Endodermal cell (in vitro differentiated cells): ENCODE data around the gene ESRRA. TPM values are rescaled to one million over a fixed set of nuclear protein-coding genes. Genes with fewer than 3 reads are reported as not detected.

Source experiments
- DNase-seq: peaks from one replicate; pipeline ENCODE4 v3.0.0-alpha.2; 2017
- H3K27ac ChIP-seq: 2 replicates; pipeline ENCODE4 v1.5.1; 2013; ENCODE audit warnings: mild to moderate bottlenecking, low read depth, low read length, moderate library complexity
- H3K27me3 ChIP-seq: 2 replicates; pipeline ENCODE4 v1.6.1; 2013; ENCODE audit warnings: mild to moderate bottlenecking, low read length, moderate library complexity; ENCODE audit not compliant: insufficient read depth, control insufficient read depth, poor library complexity, severe bottlenecking
- H3K36me3 ChIP-seq: 2 replicates; pipeline ENCODE4 v1.7.0; 2013; ENCODE audit warnings: mild to moderate bottlenecking, low read length, moderate library complexity; ENCODE audit not compliant: control insufficient read depth, insufficient read depth
- H3K4me1 ChIP-seq: one replicate; pipeline ENCODE4 v1.7.0; 2013; ENCODE audit warnings: low read length; ENCODE audit not compliant: control insufficient read depth, insufficient read depth
- H3K4me3 ChIP-seq: 2 replicates; pipeline ENCODE4 v1.5.1; 2013; ENCODE audit warnings: mild to moderate bottlenecking, low read length, moderate library complexity
- H3K9ac ChIP-seq: 2 replicates; pipeline ENCODE4 v1.6.1; 2013; ENCODE audit warnings: mild to moderate bottlenecking, low read length, moderate library complexity; ENCODE audit not compliant: poor library complexity, severe bottlenecking; ENCODE audit errors: extremely low read depth
- H3K9me3 ChIP-seq: 2 replicates; pipeline ENCODE4 v1.6.1; 2013; ENCODE audit warnings: mild to moderate bottlenecking, low read length, moderate library complexity; ENCODE audit not compliant: control insufficient read depth
- H3K27ac Mint-ChIP-seq: 2 replicates; pipeline ENCODE4 v1.8.0; 2020; ENCODE audit warnings: mixed read lengths
- H3K27me3 Mint-ChIP-seq: 2 replicates; pipeline ENCODE4 v1.8.0; 2021; ENCODE audit warnings: mild to moderate bottlenecking, mixed read lengths; ENCODE audit not compliant: insufficient read depth
- H3K36me3 Mint-ChIP-seq: 2 replicates; pipeline ENCODE4 v1.8.0; 2020; ENCODE audit warnings: low read depth, mixed read lengths
- H3K4me1 Mint-ChIP-seq: 2 replicates; pipeline ENCODE4 v1.8.0; 2020; ENCODE audit warnings: mixed read lengths
- H3K4me3 Mint-ChIP-seq: 2 replicates; pipeline ENCODE4 v1.8.0; 2020; ENCODE audit warnings: mild to moderate bottlenecking, moderate library complexity, mixed read lengths
- H3K9me3 Mint-ChIP-seq: 2 replicates; pipeline ENCODE4 v1.8.0; 2020; ENCODE audit warnings: mild to moderate bottlenecking, mixed read lengths
- WGBS, 2 experiments: methylation state at CpG; one replicate each; pipeline versions ENCODE4 v1.1.5 to v1.1.7; 2013; ENCODE audit warnings: missing lambda C conversion rate in 2 of 2, mixed read lengths in 1 of 2; ENCODE audit not compliant: insufficient coverage in 1 of 2, insufficient read length in 1 of 2; 5-methylcytosine and 5-hydroxymethylcytosine counted together
- total RNA-seq, 2 donors: library from RNA; stranded (reverse); fragmentation: NEBNext Ultra II Directional in 1 of 2; extraction: Animal tissue kit (Norgen Biotek cat#: 25700) in 1 of 2; gene quantifications; 2 replicates in 1 of 2; 3 replicates in 1 of 2; pipeline ENCODE4 v1.2.1, GENCODE V29; 2021
- TF ChIP-seq, protein P1 (sequence below): fragments of 200-600 bp; sonication (generic); conservative IDR thresholded peaks from 2 replicates; pipeline ENCODE4 v1.5.0; 2021; ENCODE audit warnings: antibody characterized with exemption, mild to moderate bottlenecking

ESRRA gene
- total RNA-seq, 2 donors from 2014 or later = 22.8 to 34.5 TPM

DNA sequence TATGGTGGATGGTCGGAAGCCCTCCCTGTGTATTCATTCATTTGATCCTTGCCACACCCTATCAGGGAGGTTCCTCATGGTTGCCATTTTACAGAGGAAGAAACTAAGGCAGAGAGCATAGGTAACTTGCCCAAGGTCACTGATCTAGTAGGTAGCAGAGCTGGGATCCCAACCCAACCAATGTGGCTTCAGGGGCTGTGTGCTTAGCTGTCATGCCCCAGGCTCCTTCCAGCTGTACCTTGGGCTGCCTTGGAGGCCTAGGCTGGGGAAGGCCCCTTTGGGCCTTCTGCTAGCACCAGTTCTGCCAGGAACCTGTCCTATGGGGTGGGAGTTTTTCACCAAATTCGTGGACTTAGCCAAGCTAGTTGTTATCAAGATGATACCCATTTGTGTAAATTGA is 29.5 kb upstream of the ESRRA start:
- Histone ChIP-seq H3K36me3 (peaks cover 9% of the 10 kb centered on the region), H3K9ac (no peak overlapping the region), H3K4me1 (no peaks in the 10 kb centered on the region), H3K27me3 (no peaks in the 10 kb centered on the region), H3K9me3 (no peaks in the 10 kb centered on the region), H3K27ac (no peak overlapping the region), H3K4me3 (no peak overlapping the region)
- no peaks in the 10 kb centered on the region for H3K27me3 Mint-ChIP-seq
- peaks cover 3% of the 10 kb centered on the region for H3K4me1 Mint-ChIP-seq
- H3K36me3 Mint-ChIP-seq = peaks cover 19% of the 10 kb centered on the region
- 95 to 100% methylated on average over 1 to 2 of the region's 2 CpGs for WGBS, 2 experiments
- no peak for DNase-seq
- TF ChIP-seq, protein P1, sequence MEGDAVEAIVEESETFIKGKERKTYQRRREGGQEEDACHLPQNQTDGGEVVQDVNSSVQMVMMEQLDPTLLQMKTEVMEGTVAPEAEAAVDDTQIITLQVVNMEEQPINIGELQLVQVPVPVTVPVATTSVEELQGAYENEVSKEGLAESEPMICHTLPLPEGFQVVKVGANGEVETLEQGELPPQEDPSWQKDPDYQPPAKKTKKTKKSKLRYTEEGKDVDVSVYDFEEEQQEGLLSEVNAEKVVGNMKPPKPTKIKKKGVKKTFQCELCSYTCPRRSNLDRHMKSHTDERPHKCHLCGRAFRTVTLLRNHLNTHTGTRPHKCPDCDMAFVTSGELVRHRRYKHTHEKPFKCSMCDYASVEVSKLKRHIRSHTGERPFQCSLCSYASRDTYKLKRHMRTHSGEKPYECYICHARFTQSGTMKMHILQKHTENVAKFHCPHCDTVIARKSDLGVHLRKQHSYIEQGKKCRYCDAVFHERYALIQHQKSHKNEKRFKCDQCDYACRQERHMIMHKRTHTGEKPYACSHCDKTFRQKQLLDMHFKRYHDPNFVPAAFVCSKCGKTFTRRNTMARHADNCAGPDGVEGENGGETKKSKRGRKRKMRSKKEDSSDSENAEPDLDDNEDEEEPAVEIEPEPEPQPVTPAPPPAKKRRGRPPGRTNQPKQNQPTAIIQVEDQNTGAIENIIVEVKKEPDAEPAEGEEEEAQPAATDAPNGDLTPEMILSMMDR = no peak
- no peak overlapping the region for H3K4me3 Mint-ChIP-seq
- H3K27ac Mint-ChIP-seq = no peak overlapping the region
- no peaks in the 10 kb centered on the region for H3K9me3 Mint-ChIP-seq

DNA sequence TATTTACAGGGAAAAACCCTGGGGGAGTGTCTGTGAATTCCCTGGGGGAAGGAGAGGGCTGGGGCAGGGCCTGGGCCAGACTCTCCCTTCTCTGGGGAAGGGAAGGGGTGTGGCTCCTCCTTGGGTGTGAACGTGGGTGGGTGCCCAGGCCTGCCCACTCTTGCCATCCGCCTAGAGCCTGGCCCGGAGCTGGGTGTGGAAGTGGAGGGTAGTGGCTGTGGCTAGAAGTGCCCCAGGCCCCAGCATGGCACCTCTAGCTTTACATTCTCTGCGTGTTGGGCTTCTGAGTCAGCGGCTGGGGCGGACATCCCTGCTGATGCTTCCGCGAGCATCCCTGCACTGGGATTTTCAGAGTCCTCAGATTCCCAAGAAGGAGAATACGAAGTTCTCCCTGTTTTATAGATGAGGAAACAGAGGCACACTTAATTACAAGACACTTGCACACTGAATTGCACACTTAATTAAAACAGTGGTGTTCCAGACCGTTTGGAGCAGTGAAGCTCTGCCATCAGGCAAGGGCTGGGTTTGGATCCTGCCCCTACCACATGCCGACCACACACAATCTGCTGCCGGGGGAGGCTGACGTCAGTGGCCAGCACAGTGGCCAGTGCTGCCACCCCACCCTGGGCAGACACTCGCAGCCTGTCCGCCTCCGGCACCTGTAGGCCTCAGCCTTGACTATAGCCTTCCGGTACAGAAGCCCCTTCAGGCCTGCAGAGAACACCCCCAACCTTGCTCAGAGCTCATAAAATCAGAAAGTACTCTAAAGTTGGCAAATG is 28.5 kb upstream of the ESRRA start:
- DNase-seq = no peak
- no peak overlapping the region for H3K4me3 Mint-ChIP-seq
- TF ChIP-seq, protein P1 = no peak
- Histone ChIP-seq H3K4me3 (no peak overlapping the region), H3K9me3 (no peaks in the 10 kb centered on the region), H3K27ac (no peak overlapping the region), H3K27me3 (no peaks in the 10 kb centered on the region), H3K9ac (no peak overlapping the region), H3K36me3 (peaks cover 9% of the 10 kb centered on the region), H3K4me1 (no peaks in the 10 kb centered on the region)
- H3K27ac Mint-ChIP-seq = no peak overlapping the region
- WGBS, 2 experiments = 91% methylated on average over 11 to 17 of the region's 17 CpGs
- no peaks in the 10 kb centered on the region for H3K27me3 Mint-ChIP-seq
- peaks cover 3% of the 10 kb centered on the region for H3K4me1 Mint-ChIP-seq
- H3K36me3 Mint-ChIP-seq = peaks cover 27% of the 10 kb centered on the region
- H3K9me3 Mint-ChIP-seq = no peaks in the 10 kb centered on the region

DNA sequence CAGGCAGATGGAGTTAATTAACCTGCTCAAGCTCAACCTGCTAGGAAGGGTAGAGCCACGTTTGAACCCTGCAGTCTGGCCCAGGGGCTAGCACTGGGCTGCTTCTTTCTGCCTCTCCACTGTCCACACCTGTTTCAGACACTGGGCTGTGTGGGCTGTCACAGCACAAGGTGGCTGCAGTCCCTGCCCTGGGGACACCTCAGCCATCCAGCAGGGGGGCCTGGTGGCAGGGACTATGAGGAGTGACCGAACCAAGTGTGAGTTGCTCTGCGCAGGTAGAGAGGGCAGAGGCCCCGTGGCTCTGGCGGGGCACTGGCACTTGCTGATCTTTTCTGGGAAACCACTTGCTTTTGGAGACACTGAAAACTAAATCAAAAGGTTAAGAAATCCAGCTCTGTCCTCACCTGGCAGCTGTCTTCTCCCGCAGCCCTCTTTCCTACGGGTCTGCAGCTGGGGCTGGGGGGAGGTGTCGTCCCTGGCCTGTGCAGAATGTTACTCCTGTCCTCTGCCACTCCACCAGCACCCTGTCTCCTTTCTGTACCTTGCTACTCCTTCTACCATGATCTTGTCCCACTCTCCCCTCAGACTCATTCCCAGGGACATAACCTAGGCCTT is 26.6 kb upstream of the ESRRA start:
- H3K27me3 ChIP-seq = no peaks in the 10 kb centered on the region
- H3K9me3 ChIP-seq = no peaks in the 10 kb centered on the region
- no peak overlapping the region for H3K27ac ChIP-seq
- H3K9ac ChIP-seq = no peak overlapping the region
- H3K4me1 ChIP-seq = no peaks in the 10 kb centered on the region
- peaks cover 33% of the 10 kb centered on the region for H3K36me3 Mint-ChIP-seq
- peaks cover 3% of the 10 kb centered on the region for H3K4me1 Mint-ChIP-seq
- no peak overlapping the region for H3K4me3 ChIP-seq
- TF ChIP-seq, protein P1 = peak; percentile 16
- H3K4me3 Mint-ChIP-seq = no peak overlapping the region
- no peaks in the 10 kb centered on the region for H3K27me3 Mint-ChIP-seq
- DNase-seq = no peak
- no peak overlapping the region for H3K27ac Mint-ChIP-seq
- H3K9me3 Mint-ChIP-seq = no peaks in the 10 kb centered on the region
- H3K36me3 ChIP-seq = peaks cover 19% of the 10 kb centered on the region
- 85 to 90% methylated on average over 7 to 8 of the region's 8 CpGs for WGBS, 2 experiments
